CD4-positive, alpha-beta memory T cell (primary cell): ENCODE data around the gene FYB2. TPM values are rescaled to one million over a fixed set of nuclear protein-coding genes. Genes with fewer than 3 reads are reported as not detected.

ENCODE experiments used
- CTCF ChIA-PET: fragments of 350-600 bp; sonication (Branson Sonifier 250); formaldehyde crosslinking; loops from one replicate; lab custom pipeline; 2021; ENCODE audit warnings: inconsistent platforms; ENCODE audit not compliant: partially characterized antibody; lab: Charles Lee
- POLR2A ChIA-PET: fragments of 350-600 bp; sonication (Branson Sonifier 250); formaldehyde crosslinking; loops from one replicate; lab custom pipeline; 2021; ENCODE audit not compliant: partially characterized antibody; lab: Charles Lee
- DNase-seq, 5 donors: peaks; one replicate each; pipeline versions ENCODE4 v3.0.0 to v3.0.0-alpha.2; 2020 to 2022; ENCODE audit warnings: mixed read lengths in 1 of 5
- H3K27ac ChIP-seq: one replicate; pipeline ENCODE4 v1.7.0; 2013; ENCODE audit warnings: low read depth, low read length
- H3K27me3 ChIP-seq: 2 replicates; pipeline ENCODE4 v1.7.0; 2013; ENCODE audit warnings: mild to moderate bottlenecking, low read length, moderate library complexity; ENCODE audit not compliant: insufficient read depth
- H3K36me3 ChIP-seq: 2 replicates; pipeline ENCODE4 v1.7.0; 2013; ENCODE audit warnings: mild to moderate bottlenecking, low read length, moderate library complexity; ENCODE audit not compliant: insufficient read depth
- H3K4me1 ChIP-seq: 2 replicates; pipeline ENCODE4 v1.7.0; 2013; ENCODE audit warnings: mild to moderate bottlenecking, low read length, moderate library complexity; ENCODE audit not compliant: insufficient read depth
- H3K4me3 ChIP-seq, 2 donors: one replicate each; pipeline ENCODE4 v1.7.0; 2013; ENCODE audit warnings: low read length in 2 of 2, mild to moderate bottlenecking in 1 of 2
- H3K9me3 ChIP-seq, 2 donors: one replicate each; pipeline ENCODE4 v1.7.0; 2013; ENCODE audit warnings: low read length in 2 of 2, control low read depth in 1 of 2; ENCODE audit not compliant: control insufficient read depth in 1 of 2
- H3K27ac Mint-ChIP-seq, 7 donors: one replicate each; pipeline ENCODE4 v1.8.0; 2020 to 2021; ENCODE audit warnings: mixed read lengths in 7 of 7, mild to moderate bottlenecking in 6 of 7, inconsistent platforms in 3 of 7, moderate library complexity in 3 of 7
- H3K27me3 Mint-ChIP-seq, 2 donors: one replicate each; pipeline ENCODE4 v1.8.0; 2020 to 2021; ENCODE audit warnings: mixed read lengths in 2 of 2
- H3K36me3 Mint-ChIP-seq, 2 donors: one replicate each; pipeline ENCODE4 v1.8.0; 2020 to 2021; ENCODE audit warnings: mixed read lengths in 2 of 2, inconsistent platforms in 1 of 2, mild to moderate bottlenecking in 1 of 2
- H3K4me1 Mint-ChIP-seq, 4 donors: one replicate each; pipeline ENCODE4 v1.8.0; 2020 to 2021; ENCODE audit warnings: mixed read lengths in 4 of 4, mild to moderate bottlenecking in 1 of 4
- H3K4me3 Mint-ChIP-seq, 8 donors: one replicate each; pipeline ENCODE4 v1.8.0; 2020 to 2021; ENCODE audit warnings: mixed read lengths in 8 of 8, mild to moderate bottlenecking in 7 of 8, moderate library complexity in 6 of 8, inconsistent platforms in 3 of 8
- H3K9me3 Mint-ChIP-seq, 8 donors: one replicate each; pipeline ENCODE4 v1.8.0; 2020 to 2021; ENCODE audit warnings: mixed read lengths in 8 of 8, mild to moderate bottlenecking in 5 of 8, inconsistent platforms in 3 of 8, moderate library complexity in 1 of 8
- intact Hi-C: fragments of 100-400 bp; cut with micrococcal nuclease; formaldehyde crosslinking; loops from one replicate; pipeline ENCODE4 v1.15.1; 2023
- polyA plus RNA-seq, 2 donors: library from polyadenylated mRNA; unstranded; fragments of 300-500 nt; fragmentation: Illumina TruSeq; gene quantifications; one replicate each; pipeline ENCODE4 v1.2.3, GENCODE V29; 2021
- total RNA-seq, 2 experiments: library from RNA; stranded (reverse); gene quantifications; one replicate each; pipeline ENCODE4 v1.2.3, GENCODE V29; 2021

FYB2 gene
- total and polyA plus RNA-seq, 4 experiments from 2014 or later, result not detected

DNA sequence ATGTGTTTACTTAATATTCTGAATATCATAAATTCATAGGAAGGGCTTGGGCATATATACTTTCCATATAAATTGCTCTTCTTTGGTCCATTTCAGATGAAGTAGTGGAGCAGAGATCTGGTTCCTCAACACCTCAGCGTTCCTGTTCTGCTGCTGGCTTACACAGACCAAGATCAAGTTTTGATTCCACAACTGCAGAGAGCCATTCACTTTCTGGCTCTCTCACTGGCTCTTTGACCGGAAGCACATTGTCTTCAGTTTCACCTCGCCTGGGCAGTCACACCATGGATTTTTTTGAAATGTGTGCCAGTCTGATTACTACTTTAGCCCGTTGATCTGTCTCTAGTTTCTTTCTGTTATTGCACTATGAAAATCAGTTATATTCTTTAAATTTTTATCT, 111.8 kb downstream of the FYB2 start:
- ChIA-PET CTCF (no interaction called here), POLR2A (no interaction called here)
- Histone ChIP-seq H3K4me3 (no peak overlapping the region), H3K9me3 (no peaks in the 10 kb centered on the region), H3K36me3 (no peaks in the 10 kb centered on the region), H3K27ac (no peak overlapping the region), H3K27me3 (peaks cover 4% of the 10 kb centered on the region), H3K4me1 (no peaks in the 10 kb centered on the region)
- peaks cover 0 to 7% (median 0%) of the 10 kb centered on the region in 8 donors for H3K9me3 Mint-ChIP-seq
- H3K4me1 Mint-ChIP-seq, result no peaks in the 10 kb centered on the region
- H3K36me3 Mint-ChIP-seq, result no peaks in the 10 kb centered on the region
- no peak overlapping the region for H3K4me3 Mint-ChIP-seq
- intact Hi-C loops, result loop anchor here (10.0 kb wide), 1 partner anchor 1753 kb away; no protein-coding TSS in a partner anchor
- DNase-seq, result no peak
- no peak overlapping the region for H3K27ac Mint-ChIP-seq
- peaks cover 2 to 9% of the 10 kb centered on the region in 2 donors for H3K27me3 Mint-ChIP-seq

DNA sequence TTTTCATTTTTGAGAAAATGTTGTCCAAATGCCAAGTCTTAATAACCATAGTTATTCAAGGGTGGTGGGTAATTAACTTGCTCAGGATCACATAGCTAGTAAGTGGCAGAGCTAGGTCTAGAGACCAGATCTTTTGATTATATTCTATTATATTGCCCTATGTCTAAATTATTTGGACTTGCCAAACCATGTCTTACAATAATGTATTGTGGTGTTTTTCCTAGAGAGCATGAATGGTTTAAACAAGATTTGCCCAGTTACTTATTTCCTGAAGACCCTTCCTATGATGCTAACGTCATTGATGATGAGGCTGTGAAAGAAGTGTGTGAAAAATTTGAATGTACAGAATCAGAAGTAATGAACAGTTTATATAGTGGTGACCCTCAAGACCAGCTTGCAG, 115.5 kb downstream of the FYB2 start:
- Mint-ChIP-seq H3K36me3 (no peaks in the 10 kb centered on the region), H3K4me1 (no peaks in the 10 kb centered on the region), H3K27ac (no peak overlapping the region), H3K9me3 (peaks cover 0 to 13% (median under 1%) of the 10 kb centered on the region in 8 donors), H3K4me3 (no peak overlapping the region), H3K27me3 (peaks cover 2 to 6% of the 10 kb centered on the region in 2 donors)
- DNase-seq, result no peak
- CTCF ChIA-PET, result no interaction called here
- Histone ChIP-seq H3K27ac (no peak overlapping the region), H3K36me3 (no peaks in the 10 kb centered on the region), H3K4me3 (no peak overlapping the region), H3K27me3 (peaks cover 4% of the 10 kb centered on the region), H3K4me1 (no peaks in the 10 kb centered on the region), H3K9me3 (no peaks in the 10 kb centered on the region)
- POLR2A ChIA-PET, result no interaction called here
- intact Hi-C loops, result loop anchor here (10.0 kb wide), 1 partner anchor 1749 kb away; no protein-coding TSS in a partner anchor

DNA sequence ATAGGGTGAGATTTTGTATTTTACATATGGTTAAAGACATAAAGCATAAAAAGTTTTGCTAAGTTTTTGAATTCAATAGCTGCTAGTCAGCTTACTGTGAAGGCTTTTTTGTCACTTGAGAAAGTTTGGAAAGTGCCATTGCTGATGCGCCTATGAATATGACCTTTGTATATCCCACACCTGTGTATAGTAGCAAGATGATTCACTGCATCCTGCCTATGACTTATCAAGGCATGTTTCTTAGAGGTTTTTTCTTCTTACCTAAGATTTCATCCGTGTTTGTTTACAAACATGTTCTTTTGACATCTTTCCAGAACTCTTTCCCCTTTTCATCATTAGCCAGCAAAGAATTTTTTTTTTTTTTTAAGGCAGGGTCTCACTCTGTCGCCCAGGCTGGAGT, 122.5 kb downstream of the FYB2 start:
- H3K9me3 Mint-ChIP-seq, result peaks cover 0 to 6% (median under 1%) of the 10 kb centered on the region in 8 donors
- CTCF ChIA-PET, result no interaction called here
- H3K4me3 Mint-ChIP-seq, result no peak overlapping the region
- Histone ChIP-seq H3K27me3 (no peaks in the 10 kb centered on the region), H3K4me3 (no peak overlapping the region), H3K4me1 (no peaks in the 10 kb centered on the region), H3K9me3 (no peaks in the 10 kb centered on the region), H3K27ac (no peak overlapping the region), H3K36me3 (no peaks in the 10 kb centered on the region)
- H3K27ac Mint-ChIP-seq, result no peak overlapping the region
- POLR2A ChIA-PET, result no interaction called here
- peaks cover 0 to 1% of the 10 kb centered on the region in 2 donors for H3K27me3 Mint-ChIP-seq
- intact Hi-C loops, result no loop called here
- H3K36me3 Mint-ChIP-seq, result no peaks in the 10 kb centered on the region
- DNase-seq, result no peak
- no peaks in the 10 kb centered on the region for H3K4me1 Mint-ChIP-seq

DNA sequence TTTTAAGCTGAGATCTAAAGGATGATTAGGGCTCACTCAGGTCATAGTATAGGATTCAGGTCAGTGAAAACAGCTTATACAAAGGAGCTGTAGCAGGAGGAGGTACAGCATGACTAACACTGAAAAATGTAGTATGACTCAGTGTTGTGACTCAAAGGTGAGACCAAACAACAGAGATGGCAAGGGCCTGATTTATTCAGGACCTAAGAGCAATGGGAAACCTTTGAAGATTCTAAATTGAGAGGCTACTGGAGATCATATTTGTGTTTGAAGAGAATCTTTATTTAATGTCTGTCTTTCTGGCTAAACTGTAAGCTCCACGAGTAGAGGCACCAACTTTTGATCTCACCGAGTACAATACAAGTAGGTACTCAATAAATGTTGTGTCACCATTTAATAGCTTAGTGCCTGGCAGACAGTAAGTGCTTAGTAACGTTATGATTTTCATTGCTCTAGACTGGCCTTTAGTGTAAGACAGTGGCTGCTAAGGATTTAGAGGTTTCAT, 130.6 kb downstream of the FYB2 start:
- no peak overlapping the region for H3K4me3 Mint-ChIP-seq
- CTCF ChIA-PET, result interaction anchor here (0.6 to 1.8 kb wide), 3 partner anchors 16 to 139 kb away, joined by 3 to 5 read pairs (median 4); no protein-coding TSS in a partner anchor

DNA sequence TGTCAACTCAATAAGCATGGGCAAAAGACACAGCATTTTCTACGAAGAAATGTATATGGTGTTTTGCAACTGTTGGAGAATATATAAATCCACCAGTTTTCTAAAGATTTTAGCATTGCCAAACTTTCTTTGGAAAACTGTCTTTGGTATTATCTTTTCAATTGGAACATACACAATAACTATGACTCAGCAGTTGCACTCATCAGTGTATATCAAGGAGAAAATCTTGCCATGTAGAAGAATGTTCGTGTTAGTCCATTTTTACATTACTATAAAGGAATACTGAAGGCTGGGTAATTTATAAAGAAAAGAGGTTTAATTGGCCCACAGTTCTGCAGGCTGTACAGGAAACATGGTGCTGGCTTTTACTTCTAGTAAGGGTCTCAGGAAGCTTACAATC, 133.0 kb downstream of the FYB2 start:
- CTCF ChIA-PET, result no interaction called here
- POLR2A ChIA-PET, result no interaction called here
- DNase-seq, result no peak
- Mint-ChIP-seq H3K4me1 (no peaks in the 10 kb centered on the region), H3K4me3 (no peak overlapping the region), H3K27me3 (no peaks in the 10 kb centered on the region), H3K36me3 (no peaks in the 10 kb centered on the region), H3K9me3 (no peaks in the 10 kb centered on the region), H3K27ac (no peak overlapping the region)
- Histone ChIP-seq H3K27ac (no peak overlapping the region), H3K4me1 (no peaks in the 10 kb centered on the region), H3K27me3 (no peaks in the 10 kb centered on the region), H3K36me3 (no peaks in the 10 kb centered on the region), H3K4me3 (no peak overlapping the region), H3K9me3 (no peaks in the 10 kb centered on the region)
- intact Hi-C loops, result no loop called here

More for the DNA sequence above, 130.6 kb downstream of the FYB2 start:
- POLR2A ChIA-PET, result no interaction called here
- Mint-ChIP-seq H3K27me3 (no peaks in the 10 kb centered on the region), H3K9me3 (no peaks in the 10 kb centered on the region), H3K27ac (no peak overlapping the region), H3K36me3 (no peaks in the 10 kb centered on the region), H3K4me1 (no peaks in the 10 kb centered on the region)
- no peaks in the 10 kb centered on the region for H3K36me3 ChIP-seq
- no peaks in the 10 kb centered on the region for H3K9me3 ChIP-seq
- no peak overlapping the region for H3K4me3 ChIP-seq
- no peaks in the 10 kb centered on the region for H3K27me3 ChIP-seq
- H3K27ac ChIP-seq, result no peak overlapping the region
- intact Hi-C loops, result no loop called here
- DNase-seq, result no peak
- H3K4me1 ChIP-seq, result no peaks in the 10 kb centered on the region

DNA sequence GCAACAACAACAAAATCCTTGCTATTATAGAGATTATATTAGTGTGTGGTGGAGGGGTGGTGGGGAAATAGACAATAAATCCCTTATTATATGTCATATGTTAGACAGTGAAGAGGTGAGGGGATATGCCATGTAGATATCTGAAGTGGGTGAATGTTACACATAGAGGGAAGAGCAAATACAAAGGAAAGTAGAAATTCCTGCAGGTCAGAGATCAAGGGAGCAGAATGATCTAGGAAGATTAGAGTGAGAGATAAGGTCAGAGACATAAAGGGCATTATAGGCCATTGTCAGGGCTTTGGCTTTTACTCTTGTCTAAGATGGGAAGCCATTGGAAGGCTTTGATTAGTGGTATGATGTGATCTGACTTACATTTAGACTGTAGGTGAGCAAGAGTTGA, 135.6 kb downstream of the FYB2 start:
- ChIA-PET CTCF (no interaction called here), POLR2A (no interaction called here)
- Histone ChIP-seq H3K9me3 (no peaks in the 10 kb centered on the region), H3K27me3 (no peaks in the 10 kb centered on the region), H3K4me3 (no peak overlapping the region), H3K36me3 (no peaks in the 10 kb centered on the region), H3K27ac (no peak overlapping the region), H3K4me1 (no peaks in the 10 kb centered on the region)
- no peaks in the 10 kb centered on the region for H3K36me3 Mint-ChIP-seq
- peaks cover 0 to 7% (median 2%) of the 10 kb centered on the region in 8 donors for H3K9me3 Mint-ChIP-seq
- intact Hi-C loops, result no loop called here
- H3K27me3 Mint-ChIP-seq, result no peaks in the 10 kb centered on the region
- H3K4me1 Mint-ChIP-seq, result no peaks in the 10 kb centered on the region
- H3K27ac Mint-ChIP-seq, result no peak overlapping the region
- no peak overlapping the region for H3K4me3 Mint-ChIP-seq
- no peak for DNase-seq

DNA sequence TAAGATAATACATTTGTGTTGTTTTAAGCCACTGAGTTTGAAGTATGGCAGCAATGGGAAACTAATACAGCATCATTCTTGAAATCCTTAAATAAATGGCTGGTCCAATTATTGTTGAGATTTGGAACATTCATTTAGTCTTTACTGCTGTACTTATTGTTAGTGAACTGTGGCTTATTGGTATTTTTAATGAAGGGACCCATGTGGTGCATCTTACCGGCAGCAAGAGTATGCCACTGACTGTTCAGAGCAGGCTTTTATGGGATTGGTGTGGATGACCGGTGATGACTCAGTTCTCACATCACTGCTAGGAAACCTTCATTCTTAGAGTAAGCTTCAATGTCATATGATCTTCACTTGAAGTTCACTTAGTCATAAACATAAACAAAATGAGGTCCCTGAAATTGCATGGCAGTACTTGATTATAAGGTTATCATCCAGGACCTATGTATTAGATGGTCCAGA, 142.6 kb downstream of the FYB2 start:
- POLR2A ChIA-PET, result no interaction called here
- H3K9me3 Mint-ChIP-seq, result peaks cover 0 to 7% (median 3%) of the 10 kb centered on the region in 8 donors

More for the DNA sequence above, 142.6 kb downstream of the FYB2 start:
- H3K4me3 ChIP-seq, result no peak overlapping the region
- CTCF ChIA-PET, result no interaction called here
- no peaks in the 10 kb centered on the region for H3K36me3 Mint-ChIP-seq
- no peaks in the 10 kb centered on the region for H3K4me1 Mint-ChIP-seq
- H3K27ac Mint-ChIP-seq, result no peak overlapping the region
- no peaks in the 10 kb centered on the region for H3K27me3 ChIP-seq
- H3K27ac ChIP-seq, result no peak overlapping the region
- H3K36me3 ChIP-seq, result no peaks in the 10 kb centered on the region
- no peaks in the 10 kb centered on the region for H3K9me3 ChIP-seq
- H3K4me3 Mint-ChIP-seq, result no peak overlapping the region
- intact Hi-C loops, result no loop called here
- H3K4me1 ChIP-seq, result no peaks in the 10 kb centered on the region
- no peak for DNase-seq
- H3K27me3 Mint-ChIP-seq, result peaks cover 0 to 3% of the 10 kb centered on the region in 2 donors
